Right forelimb (tissue), 1 donor: ENCODE data around the gene CDC45.
"Not testable (repeated sequence)": the region's sequence is repeated elsewhere in the genome, so short reads cannot be mapped to it uniquely, and the experiment has no call there.

ENCODE experiments used
- DNase-seq: peaks from one replicate; pipeline ENCODE4 v3.0.0-alpha.2; 2018

Gene CDC45

GRCh38 chr22:19479355-19480172, at the start of gene CDC45:
Gene CDC45, plus strand, starts transcription at chr22:19479920. Its CDS starts 49 bp downstream, at chr22:19479969.
- peak; percentile 96 for DNase-seq

GRCh38 chr22:19429950-19430889, 49.5 kb upstream of the CDC45 start:
- no peak for DNase-seq

- DNase-seq = peak; percentile 55
These were observed 48.7 kb upstream of the CDC45 start for GRCh38 chr22:19430890-19431541.

GRCh38 chr22:19431649-19432132, 48.0 kb upstream of the CDC45 start, which contains the start of gene HIRA:
Gene HIRA, minus strand, starts transcription at chr22:19431733. Its CDS starts 257 bp downstream, at chr22:19431476.
- peak; percentile 91 for DNase-seq

- peak; percentile 97 for DNase-seq
These were observed 47.4 kb upstream of the CDC45 start, which contains the start of gene MRPL40 for GRCh38 chr22:19432133-19432851. Gene MRPL40, plus strand, starts transcription at chr22:19432545. Its CDS starts 10 bp downstream, at chr22:19432555.

- DNase-seq = no peak
These were observed 45.3 kb upstream of the CDC45 start for GRCh38 chr22:19434401-19434800.

- no peak for DNase-seq
These were observed 44.7 kb upstream of the CDC45 start for GRCh38 chr22:19434829-19435580.

GRCh38 chr22:19436444-19437161, 43.1 kb upstream of the CDC45 start:
- DNase-seq = not testable (repeated sequence)

- DNase-seq = no peak
These were observed 41.4 kb upstream of the CDC45 start for GRCh38 chr22:19438298-19438697.

- no peak for DNase-seq
These were observed 39.1 kb upstream of the CDC45 start for GRCh38 chr22:19440411-19441195.

- DNase-seq = no peak
These were observed 37.6 kb upstream of the CDC45 start for GRCh38 chr22:19442166-19442565.

- no peak for DNase-seq
These were observed 36.0 kb upstream of the CDC45 start for GRCh38 chr22:19443544-19444211.

- DNase-seq = not testable (repeated sequence)
These were observed 34.3 kb upstream of the CDC45 start for GRCh38 chr22:19445279-19445982.

- DNase-seq = no peak
These were observed 33.0 kb upstream of the CDC45 start for GRCh38 chr22:19446603-19447329.

GRCh38 chr22:19447330-19448075, 32.2 kb upstream of the CDC45 start, which contains the start of gene C22orf39:
Gene C22orf39, minus strand, starts transcription at chr22:19447711. Its CDS starts 23 bp downstream, at chr22:19447688.
- peak; percentile 92 for DNase-seq

- DNase-seq = peak; percentile 71
These were observed 31.6 kb upstream of the CDC45 start for GRCh38 chr22:19448076-19448607.
